ENCODE results near the gene ACR. TPM values are rescaled to one million over a fixed set of nuclear protein-coding genes. Genes with fewer than 3 reads are reported as not detected.
A peak's percentile ranks its signal among the peaks of the same experiment; 100 is the strongest.

Gene ACR
- polyA plus RNA-seq, 1 of the 3 experiments (the other 2 are of a cell fraction), result 0.15 TPM

DNA sequence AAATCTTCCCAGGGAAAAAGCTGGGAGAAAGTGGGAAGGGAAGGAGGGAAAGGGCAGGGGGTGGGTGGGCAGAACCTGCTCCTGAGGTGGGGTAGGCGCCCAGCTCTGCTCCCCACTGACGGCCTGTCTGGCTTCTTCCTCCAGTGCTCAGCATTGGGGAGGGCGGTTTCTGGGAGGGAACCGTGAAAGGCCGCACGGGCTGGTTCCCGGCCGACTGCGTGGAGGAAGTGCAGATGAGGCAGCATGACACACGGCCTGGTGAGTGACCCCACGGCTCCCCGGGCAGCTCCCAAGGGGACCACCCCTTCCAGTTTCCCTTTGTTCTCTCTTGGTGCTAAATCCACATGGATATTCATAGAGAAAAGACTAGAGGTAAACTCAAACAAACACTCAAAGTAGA is 39.5 kb upstream of the ACR start:
- TF ChIP-seq SMC3 (IDR thresholded peaks at IDR 0.05; ENCODE audit: low read depth, low read length), result no peak
- TF ChIP-seq JUND (IDR thresholded peaks at IDR 0.05), result no peak
- no peak for TF ChIP-seq GATA2 (CRISPR knock-in tag; IDR thresholded peaks at IDR 0.05)
- TF ChIP-seq, protein P1, sequence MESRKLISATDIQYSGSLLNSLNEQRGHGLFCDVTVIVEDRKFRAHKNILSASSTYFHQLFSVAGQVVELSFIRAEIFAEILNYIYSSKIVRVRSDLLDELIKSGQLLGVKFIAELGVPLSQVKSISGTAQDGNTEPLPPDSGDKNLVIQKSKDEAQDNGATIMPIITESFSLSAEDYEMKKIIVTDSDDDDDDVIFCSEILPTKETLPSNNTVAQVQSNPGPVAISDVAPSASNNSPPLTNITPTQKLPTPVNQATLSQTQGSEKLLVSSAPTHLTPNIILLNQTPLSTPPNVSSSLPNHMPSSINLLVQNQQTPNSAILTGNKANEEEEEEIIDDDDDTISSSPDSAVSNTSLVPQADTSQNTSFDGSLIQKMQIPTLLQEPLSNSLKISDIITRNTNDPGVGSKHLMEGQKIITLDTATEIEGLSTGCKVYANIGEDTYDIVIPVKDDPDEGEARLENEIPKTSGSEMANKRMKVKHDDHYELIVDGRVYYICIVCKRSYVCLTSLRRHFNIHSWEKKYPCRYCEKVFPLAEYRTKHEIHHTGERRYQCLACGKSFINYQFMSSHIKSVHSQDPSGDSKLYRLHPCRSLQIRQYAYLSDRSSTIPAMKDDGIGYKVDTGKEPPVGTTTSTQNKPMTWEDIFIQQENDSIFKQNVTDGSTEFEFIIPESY (IDR thresholded peaks at IDR 0.05; ENCODE audit: borderline replicate concordance, low read depth), result no peak
- TF ChIP-seq EZH2phosphoT487 (IDR thresholded peaks at IDR 0.05; ENCODE audit: borderline replicate concordance, low read depth), result no peak
- TF ChIP-seq, protein P2, sequence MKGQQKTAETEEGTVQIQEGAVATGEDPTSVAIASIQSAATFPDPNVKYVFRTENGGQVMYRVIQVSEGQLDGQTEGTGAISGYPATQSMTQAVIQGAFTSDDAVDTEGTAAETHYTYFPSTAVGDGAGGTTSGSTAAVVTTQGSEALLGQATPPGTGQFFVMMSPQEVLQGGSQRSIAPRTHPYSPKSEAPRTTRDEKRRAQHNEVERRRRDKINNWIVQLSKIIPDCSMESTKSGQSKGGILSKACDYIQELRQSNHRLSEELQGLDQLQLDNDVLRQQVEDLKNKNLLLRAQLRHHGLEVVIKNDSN (IDR thresholded peaks at IDR 0.05; ENCODE audit: borderline replicate concordance, low read depth), result no peak
- no peak for TF ChIP-seq ELF1 (IDR thresholded peaks at IDR 0.05)
- TF ChIP-seq, protein P3, sequence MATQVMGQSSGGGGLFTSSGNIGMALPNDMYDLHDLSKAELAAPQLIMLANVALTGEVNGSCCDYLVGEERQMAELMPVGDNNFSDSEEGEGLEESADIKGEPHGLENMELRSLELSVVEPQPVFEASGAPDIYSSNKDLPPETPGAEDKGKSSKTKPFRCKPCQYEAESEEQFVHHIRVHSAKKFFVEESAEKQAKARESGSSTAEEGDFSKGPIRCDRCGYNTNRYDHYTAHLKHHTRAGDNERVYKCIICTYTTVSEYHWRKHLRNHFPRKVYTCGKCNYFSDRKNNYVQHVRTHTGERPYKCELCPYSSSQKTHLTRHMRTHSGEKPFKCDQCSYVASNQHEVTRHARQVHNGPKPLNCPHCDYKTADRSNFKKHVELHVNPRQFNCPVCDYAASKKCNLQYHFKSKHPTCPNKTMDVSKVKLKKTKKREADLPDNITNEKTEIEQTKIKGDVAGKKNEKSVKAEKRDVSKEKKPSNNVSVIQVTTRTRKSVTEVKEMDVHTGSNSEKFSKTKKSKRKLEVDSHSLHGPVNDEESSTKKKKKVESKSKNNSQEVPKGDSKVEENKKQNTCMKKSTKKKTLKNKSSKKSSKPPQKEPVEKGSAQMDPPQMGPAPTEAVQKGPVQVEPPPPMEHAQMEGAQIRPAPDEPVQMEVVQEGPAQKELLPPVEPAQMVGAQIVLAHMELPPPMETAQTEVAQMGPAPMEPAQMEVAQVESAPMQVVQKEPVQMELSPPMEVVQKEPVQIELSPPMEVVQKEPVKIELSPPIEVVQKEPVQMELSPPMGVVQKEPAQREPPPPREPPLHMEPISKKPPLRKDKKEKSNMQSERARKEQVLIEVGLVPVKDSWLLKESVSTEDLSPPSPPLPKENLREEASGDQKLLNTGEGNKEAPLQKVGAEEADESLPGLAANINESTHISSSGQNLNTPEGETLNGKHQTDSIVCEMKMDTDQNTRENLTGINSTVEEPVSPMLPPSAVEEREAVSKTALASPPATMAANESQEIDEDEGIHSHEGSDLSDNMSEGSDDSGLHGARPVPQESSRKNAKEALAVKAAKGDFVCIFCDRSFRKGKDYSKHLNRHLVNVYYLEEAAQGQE (IDR thresholded peaks at IDR 0.05; ENCODE audit: low read depth, low read length), result no peak
- no peak for TF ChIP-seq NFIC (IDR thresholded peaks at IDR 0.05; ENCODE audit: borderline replicate concordance)
- TF ChIP-seq RAD21 (IDR thresholded peaks at IDR 0.05; ENCODE audit: low read length), result no peak
- TF ChIP-seq MEF2A (IDR thresholded peaks at IDR 0.05; ENCODE audit: borderline replicate concordance, low read depth), result no peak
- Histone ChIP-seq H3K9me3 (no peaks in the 10 kb centered on the region), H3K4me2 (peak overlapping the region; percentile 87; the same call in 1 of the 2 replicates), H3K9ac (no peak overlapping the region), H3K79me2 (ENCODE audit: insufficient read depth) (no peaks in the 10 kb centered on the region), H3K27ac (ENCODE audit: low read depth in 2 of 2, low read length in 1 of 2) (no peak overlapping the region), H3K36me3 (replicated peaks in 1 of 2; ENCODE audit: control insufficient read depth in 1 of 2, insufficient read depth in 2 of 2, low read length in 1 of 2) (no peaks in the 10 kb centered on the region), H4K20me1 (ENCODE audit: insufficient read depth) (no peaks in the 10 kb centered on the region), H3F3A (replicated peaks; ENCODE audit: insufficient read depth) (no peaks in the 10 kb centered on the region), H3K4me1 (ENCODE audit: control insufficient read depth in 1 of 2, insufficient read depth in 2 of 2, low read depth in 1 of 2, low read length in 1 of 2) (peaks cover 0 to 10% of the 10 kb centered on the region in 2 experiments; a peak in 1 of 4 replicates), H3K9me2 (no peaks in the 10 kb centered on the region), H3K27me3 (ENCODE audit: insufficient read depth) (no peaks in the 10 kb centered on the region), H2AFZ (ENCODE audit: low read depth) (no peak overlapping the region), H3K4me3 (ENCODE audit: low read depth in 2 of 2, low read length in 1 of 2) (no peak overlapping the region)
- POLR2A ChIA-PET, result no interaction called here
- no peak for DNase-seq
- WGBS (ENCODE audit: low lambda C conversion rate), result 91% methylated on average over 12 of the region's 12 CpGs
- CTCF ChIA-PET, result interaction anchor here (1.1 to 1.2 kb wide), 2 partner anchors 33 to 77 kb away, joined by 3 read pairs; no protein-coding TSS in a partner anchor
